ENCODE results near the gene DISP3.

Gene DISP3

GRCh38 chr1:11468878-11469277 is 10.1 kb upstream of the DISP3 start:
- no peaks in the 10 kb centered on the region for H3K9me3 ChIP-seq (ENCODE audit: severe bottlenecking)
- no peaks in the 10 kb centered on the region for H3K36me3 ChIP-seq (ENCODE audit: low read depth)
- no peak for TF ChIP-seq CTCF (IDR thresholded peaks at IDR 0.05; ENCODE audit: poor library complexity, severe bottlenecking)
- no peaks in the 10 kb centered on the region for H3K4me1 ChIP-seq (ENCODE audit: insufficient read depth, poor library complexity, severe bottlenecking)
- DNase-seq (ENCODE audit: low spot score) (no peak), ATAC-seq (ENCODE audit: low read depth) (no peak)
- no peak overlapping the region for H3K27ac ChIP-seq (ENCODE audit: poor library complexity, severe bottlenecking)
- H3K4me3 ChIP-seq (ENCODE audit: severe bottlenecking) = no peak overlapping the region
- H3K27me3 ChIP-seq (ENCODE audit: insufficient read depth, poor library complexity, severe bottlenecking) = peaks cover 9% of the 10 kb centered on the region

DNA sequence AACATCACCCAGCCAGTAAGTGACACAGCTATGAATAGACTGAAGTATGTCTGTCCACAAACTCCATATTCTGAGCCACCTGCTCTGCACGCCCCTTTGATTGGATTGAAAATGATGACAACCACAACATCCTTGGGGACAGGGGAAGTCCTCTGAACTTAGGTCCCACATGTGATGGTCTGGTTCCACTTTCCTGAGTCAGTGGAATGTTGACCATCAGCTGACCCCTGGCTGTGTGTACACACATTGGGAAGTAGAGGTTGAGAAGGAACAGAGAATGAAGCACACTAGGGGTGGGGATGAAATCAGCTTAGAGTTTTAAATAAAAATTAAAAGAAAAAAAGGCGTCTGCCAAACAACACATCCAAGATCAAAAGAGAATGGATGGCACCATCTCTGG is 8.0 kb upstream of the DISP3 start:
- Histone ChIP-seq H3K36me3 (ENCODE audit: low read depth) (no peaks in the 10 kb centered on the region), H3K4me3 (ENCODE audit: severe bottlenecking) (no peak overlapping the region), H3K9me3 (ENCODE audit: severe bottlenecking) (no peaks in the 10 kb centered on the region), H3K27ac (ENCODE audit: poor library complexity, severe bottlenecking) (no peak overlapping the region), H3K4me1 (ENCODE audit: insufficient read depth, poor library complexity, severe bottlenecking) (no peaks in the 10 kb centered on the region), H3K27me3 (ENCODE audit: insufficient read depth, poor library complexity, severe bottlenecking) (peaks cover 4% of the 10 kb centered on the region)
- ATAC-seq (ENCODE audit: low read depth) = no peak
- DNase-seq (ENCODE audit: low spot score) = no peak
- TF ChIP-seq CTCF (IDR thresholded peaks at IDR 0.05; ENCODE audit: poor library complexity, severe bottlenecking) = no peak

- no peaks in the 10 kb centered on the region for H3K9me3 ChIP-seq (ENCODE audit: severe bottlenecking)
- no peak for TF ChIP-seq CTCF (IDR thresholded peaks at IDR 0.05; ENCODE audit: poor library complexity, severe bottlenecking)
- no peak overlapping the region for H3K4me3 ChIP-seq (ENCODE audit: severe bottlenecking)
- DNase-seq (ENCODE audit: low spot score) (no peak), ATAC-seq (ENCODE audit: low read depth) (no peak)
- H3K27me3 ChIP-seq (ENCODE audit: insufficient read depth, poor library complexity, severe bottlenecking) = no peaks in the 10 kb centered on the region
- no peaks in the 10 kb centered on the region for H3K36me3 ChIP-seq (ENCODE audit: low read depth)
- no peak overlapping the region for H3K27ac ChIP-seq (ENCODE audit: poor library complexity, severe bottlenecking)
- no peaks in the 10 kb centered on the region for H3K4me1 ChIP-seq (ENCODE audit: insufficient read depth, poor library complexity, severe bottlenecking)
Observed at GRCh38 chr1:11471473-11471872, 7.5 kb upstream of the DISP3 start.

DNA sequence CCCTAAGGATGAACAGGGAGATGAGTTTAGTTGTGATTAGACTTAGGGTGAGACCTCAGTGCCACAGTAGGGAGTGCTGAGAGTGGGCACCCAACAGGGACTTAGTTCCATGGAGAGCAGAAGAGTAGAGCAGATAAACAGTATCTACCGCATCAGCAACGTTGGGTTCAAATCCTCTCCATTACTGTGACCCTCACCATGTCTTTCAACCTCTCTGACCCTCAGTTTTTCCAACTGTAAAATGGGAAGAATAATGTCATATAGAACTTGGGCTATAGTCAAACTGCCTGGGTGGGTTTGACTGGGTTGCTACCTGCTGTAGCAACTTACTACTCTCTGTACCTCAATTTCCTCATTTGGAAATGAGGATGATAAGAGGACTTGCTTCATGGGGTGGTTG is 6.7 kb upstream of the DISP3 start:
- Histone ChIP-seq H3K27me3 (ENCODE audit: insufficient read depth, poor library complexity, severe bottlenecking) (no peaks in the 10 kb centered on the region), H3K36me3 (ENCODE audit: low read depth) (no peaks in the 10 kb centered on the region), H3K27ac (ENCODE audit: poor library complexity, severe bottlenecking) (no peak overlapping the region), H3K9me3 (ENCODE audit: severe bottlenecking) (no peaks in the 10 kb centered on the region), H3K4me1 (ENCODE audit: insufficient read depth, poor library complexity, severe bottlenecking) (no peaks in the 10 kb centered on the region), H3K4me3 (ENCODE audit: severe bottlenecking) (no peak overlapping the region)
- TF ChIP-seq CTCF (IDR thresholded peaks at IDR 0.05; ENCODE audit: poor library complexity, severe bottlenecking) = no peak
- no peak for DNase-seq (ENCODE audit: low spot score)
- no peak for ATAC-seq (ENCODE audit: low read depth)

- Histone ChIP-seq H3K36me3 (ENCODE audit: low read depth) (no peaks in the 10 kb centered on the region), H3K9me3 (ENCODE audit: severe bottlenecking) (no peaks in the 10 kb centered on the region), H3K27ac (ENCODE audit: poor library complexity, severe bottlenecking) (no peak overlapping the region), H3K4me3 (ENCODE audit: severe bottlenecking) (no peak overlapping the region), H3K4me1 (ENCODE audit: insufficient read depth, poor library complexity, severe bottlenecking) (no peaks in the 10 kb centered on the region), H3K27me3 (ENCODE audit: insufficient read depth, poor library complexity, severe bottlenecking) (no peaks in the 10 kb centered on the region)
- DNase-seq (ENCODE audit: low spot score) (no peak), ATAC-seq (ENCODE audit: low read depth) (no peak)
- TF ChIP-seq CTCF (IDR thresholded peaks at IDR 0.05; ENCODE audit: poor library complexity, severe bottlenecking) = no peak
Observed at GRCh38 chr1:11472741-11473140, 6.2 kb upstream of the DISP3 start.
